Right cardiac atrium (tissue), 5 donors: ENCODE data around the gene GEMIN4. TPM values are rescaled to one million over a fixed set of nuclear protein-coding genes. Genes with fewer than 3 reads are reported as not detected.

Experiments used
- ATAC-seq, 2 donors: fragments of 200-7000 bp; cut with Tn5 transposase; one replicate each; pipeline versions ENCODE4 v1.8.0 to v1.9.1; 2020; ENCODE audit warnings: moderate library complexity in 2 of 2, mild to moderate bottlenecking in 1 of 2
- DNase-seq, 3 donors: peaks; one replicate each; pipeline ENCODE4 v3.0.0-alpha.2; 2020
- H3K27ac ChIP-seq: one replicate; pipeline ENCODE4 v1.5.1; 2013; ENCODE audit warnings: mild to moderate bottlenecking, low read length, control low read depth, moderate library complexity
- H3K27me3 ChIP-seq: one replicate; pipeline ENCODE4 v1.6.1; 2013; ENCODE audit not compliant: control insufficient read depth, insufficient read depth
- H3K4me1 ChIP-seq: one replicate; pipeline ENCODE4 v1.6.1; 2013; ENCODE audit warnings: low read length; ENCODE audit not compliant: control insufficient read depth, insufficient read depth
- H3K4me3 ChIP-seq: one replicate; pipeline ENCODE4 v1.5.1; 2013; ENCODE audit warnings: low read length, control low read depth
- H3K9me3 ChIP-seq: one replicate; pipeline ENCODE4 v1.6.1; 2013; ENCODE audit warnings: low read length; ENCODE audit not compliant: control insufficient read depth
- WGBS: extraction: QIAGEN DNeasy Blood & Tissue Kit; methylation state at CpG from one replicate; pipeline ENCODE4 v1.1.7; 2013; 5-methylcytosine and 5-hydroxymethylcytosine counted together
- intact Hi-C, 4 donors: fragments of 100-400 bp; cut with DNase I; formaldehyde crosslinking; loops; one replicate each; pipeline versions ENCODE4 v1.11.0 to v1.14.0; 2022 to 2023
- polyA plus RNA-seq: library from polyadenylated mRNA; stranded (reverse); fragments of 200-250 nt; gene quantifications from one replicate; pipeline ENCODE4 v1.2.3, GENCODE V29; 2013
- total RNA-seq, 4 donors: library from RNA; stranded (reverse); fragmentation: NEBNext Ultra II Directional; extraction: Animal tissue kit (Norgen Biotek cat#: 25700); gene quantifications; one replicate each; pipeline ENCODE4 v1.2.1, GENCODE V29; 2021
- donor health status: healthy with polysubstance abuse.
- donor health status: DM: no; HTN: yes; CAD: no.
- donor health status: DM: no; HTN: no; CAD: no.
- donor health status: DM: no; HTN: yes; CAD: no; lungs with severe emphysema.
- donor health status: DM: yes; HTN: yes; CAD: no.

Gene GEMIN4
- total and polyA plus RNA-seq, 5 donors: 5.6 to 15.7 (median 14.9) TPM

DNA sequence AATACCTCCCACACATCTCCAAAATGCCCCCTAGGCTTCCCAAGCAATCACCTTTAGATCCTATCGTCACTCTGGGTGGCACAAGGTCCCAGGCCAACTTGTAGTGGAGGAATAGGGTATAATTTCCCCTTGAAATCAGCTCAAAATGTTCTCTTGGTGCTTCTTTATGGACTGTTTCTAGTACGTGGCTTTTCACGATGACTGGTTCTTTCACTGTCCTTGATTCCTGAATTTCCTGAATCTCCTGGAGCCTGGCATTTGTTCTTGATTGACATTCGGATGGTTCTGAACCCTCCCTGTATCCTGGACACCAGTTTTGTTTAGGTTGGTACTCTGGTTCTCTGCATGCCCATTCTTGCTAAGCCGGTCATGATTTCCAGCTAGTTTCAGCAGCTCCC lies 30.5 kb downstream of the GEMIN4 start:
- Histone ChIP-seq H3K27ac (no peak overlapping the region), H3K9me3 (no peaks in the 10 kb centered on the region), H3K4me1 (no peaks in the 10 kb centered on the region), H3K4me3 (no peak overlapping the region), H3K27me3 (no peaks in the 10 kb centered on the region)
- WGBS: 79% methylated on average over 5 of the region's 5 CpGs
- intact Hi-C loops: no loop called here
- DNase-seq: no peak
- no peak for ATAC-seq

DNA sequence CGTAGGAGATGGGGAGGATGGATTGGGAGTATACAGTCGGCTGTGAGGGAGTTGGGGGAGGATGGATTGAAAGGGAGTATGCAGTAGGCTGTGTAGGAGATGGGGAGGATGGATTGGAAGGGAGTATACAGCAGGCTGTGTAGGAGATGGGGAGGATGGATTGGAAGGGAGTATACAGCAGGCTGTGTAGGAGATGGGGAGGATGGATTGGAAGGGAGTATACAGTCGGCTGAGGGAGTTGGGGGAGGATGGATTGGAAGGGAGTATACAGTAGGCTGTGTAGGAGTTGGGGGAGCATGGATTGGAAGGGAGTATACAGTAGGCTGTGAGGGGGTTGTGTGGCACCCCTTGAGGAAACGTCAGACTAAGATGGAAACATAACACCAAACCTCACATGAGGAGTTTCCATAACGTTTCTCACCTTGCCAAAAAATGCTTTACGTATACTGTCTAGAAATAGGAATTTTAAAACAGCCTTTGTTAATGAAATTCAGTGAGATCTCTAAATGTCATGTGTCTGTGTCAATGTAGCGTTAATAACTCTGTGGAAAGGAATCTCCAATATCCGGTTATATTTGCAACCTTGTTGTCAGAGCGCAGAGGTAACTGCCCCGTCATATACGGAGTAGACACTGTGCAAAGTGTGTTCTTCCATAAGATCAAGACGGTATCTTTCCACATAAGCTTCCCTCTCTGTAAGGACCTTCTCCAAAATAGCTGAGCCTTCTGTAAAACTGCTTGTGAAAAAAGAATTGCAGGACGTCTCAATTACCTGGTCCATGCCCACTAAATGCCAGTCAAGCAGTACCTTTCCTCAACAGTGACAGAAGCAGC lies 31.1 kb downstream of the GEMIN4 start:
- no peaks in the 10 kb centered on the region for H3K9me3 ChIP-seq
- no peaks in the 10 kb centered on the region for H3K4me1 ChIP-seq
- no peak for ATAC-seq
- H3K4me3 ChIP-seq: no peak overlapping the region
- 81% methylated on average over 13 of the region's 13 CpGs for whole genome bisulfite sequencing
- no peaks in the 10 kb centered on the region for H3K27me3 ChIP-seq
- intact Hi-C loops: no loop called here
- DNase-seq: no peak
- no peak overlapping the region for H3K27ac ChIP-seq

DNA sequence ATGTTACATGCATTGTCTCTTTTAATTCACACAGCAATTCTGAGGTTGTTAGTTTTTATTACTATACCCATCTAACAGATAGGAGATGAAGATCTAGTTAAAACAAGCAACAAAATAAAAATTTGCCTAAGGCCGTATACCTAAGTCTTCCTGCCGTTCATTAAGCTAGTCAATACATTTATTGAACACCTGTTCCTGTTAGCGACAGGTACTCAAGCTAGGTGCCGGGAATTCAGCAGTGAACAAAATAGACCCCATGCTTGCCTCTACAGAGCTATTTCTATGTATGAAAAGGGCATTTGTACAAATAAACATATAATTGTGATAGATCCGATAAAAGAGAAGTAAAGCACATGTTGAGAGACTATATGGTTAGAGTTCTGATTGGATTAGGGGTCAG lies 34.0 kb downstream of the GEMIN4 start:
- Histone ChIP-seq H3K27ac (no peak overlapping the region), H3K9me3 (no peaks in the 10 kb centered on the region), H3K27me3 (no peaks in the 10 kb centered on the region), H3K4me3 (no peak overlapping the region), H3K4me1 (no peaks in the 10 kb centered on the region)
- intact Hi-C loops: no loop called here
- WGBS: 92% methylated on average over 5 of the region's 5 CpGs
- DNase-seq (no peak), ATAC-seq (no peak)

DNA sequence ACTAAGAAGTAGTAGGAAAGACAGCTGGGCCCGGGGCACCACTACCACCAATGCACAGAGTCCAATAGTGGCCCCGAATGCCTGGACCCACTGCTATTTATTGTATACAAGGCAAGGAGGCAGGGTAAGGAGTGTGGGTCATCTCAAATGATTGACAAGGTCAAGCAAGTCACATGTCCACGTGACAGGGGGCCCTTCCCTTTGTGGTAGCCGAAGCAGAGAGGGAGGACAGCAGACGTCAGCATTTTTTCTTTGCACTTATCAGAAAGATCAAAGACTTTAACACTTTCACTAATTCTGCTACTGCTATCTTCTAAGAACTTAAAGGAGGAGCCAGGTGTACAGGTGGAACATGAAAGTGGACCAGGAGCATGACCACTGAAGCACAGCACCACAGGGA lies 43.9 kb downstream of the GEMIN4 start:
- Histone ChIP-seq H3K27me3 (no peaks in the 10 kb centered on the region), H3K9me3 (no peaks in the 10 kb centered on the region), H3K4me3 (no peak overlapping the region), H3K4me1 (peaks cover 2% of the 10 kb centered on the region), H3K27ac (no peak overlapping the region)
- ATAC-seq (no peak), DNase-seq (no peak)
- 71% methylated on average over 5 of the region's 5 CpGs for WGBS
- intact Hi-C loops: no loop called here

DNA sequence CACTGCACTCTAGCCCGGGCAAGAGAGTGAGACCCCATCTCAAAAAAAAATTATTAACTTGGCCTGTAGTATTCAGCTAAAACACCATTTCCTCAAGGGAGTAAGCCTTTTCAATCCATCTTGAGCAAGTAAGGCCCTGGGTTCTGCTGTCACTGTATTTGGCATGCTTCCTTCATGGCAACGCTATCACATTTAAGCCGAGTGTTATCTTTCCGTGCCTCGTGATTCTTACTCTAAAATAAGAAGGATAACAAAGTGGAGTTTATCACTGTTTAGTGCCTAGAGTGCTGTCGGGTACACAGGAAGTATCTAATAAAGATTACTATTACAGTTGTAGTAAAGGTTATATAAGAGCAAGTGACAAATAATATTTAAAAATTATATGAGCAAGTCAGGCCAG lies 46.2 kb downstream of the GEMIN4 start:
- no peak overlapping the region for H3K4me3 ChIP-seq
- H3K4me1 ChIP-seq: peaks cover 2% of the 10 kb centered on the region
- peak overlapping the region; percentile 9 for H3K27ac ChIP-seq
- no peaks in the 10 kb centered on the region for H3K9me3 ChIP-seq
- WGBS: 30% methylated on average over 6 of the region's 6 CpGs
- no peaks in the 10 kb centered on the region for H3K27me3 ChIP-seq
- DNase-seq: no peak
- ATAC-seq: peak; percentile 73 to 83
- intact Hi-C loops: no loop called here

DNA sequence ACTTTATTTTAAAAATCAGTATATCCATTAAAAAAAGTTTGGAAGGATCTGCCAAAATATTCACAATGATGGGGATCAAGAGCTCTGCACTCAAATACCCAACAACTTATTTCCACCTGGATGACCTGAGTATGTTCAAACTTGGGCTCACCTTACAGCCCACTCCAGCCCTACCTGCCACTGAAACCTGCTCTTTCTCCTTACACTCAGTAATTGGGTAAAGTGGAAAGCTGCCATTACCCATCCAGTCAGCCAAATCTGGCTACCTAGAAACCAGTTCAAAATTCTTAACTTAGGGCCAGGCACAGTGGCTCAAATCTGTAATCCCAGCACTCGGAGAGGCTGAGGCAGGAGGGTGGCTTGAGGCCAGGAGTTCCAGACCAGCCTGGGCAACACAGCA lies 47.1 kb downstream of the GEMIN4 start:
- ATAC-seq (no peak), DNase-seq (no peak)
- Histone ChIP-seq H3K4me1 (peaks cover 2% of the 10 kb centered on the region), H3K9me3 (no peaks in the 10 kb centered on the region), H3K4me3 (no peak overlapping the region), H3K27me3 (no peaks in the 10 kb centered on the region), H3K27ac (no peak overlapping the region)
- intact Hi-C loops: no loop called here
- 67% methylated on average over 1 of the region's 1 CpG for WGBS

DNA sequence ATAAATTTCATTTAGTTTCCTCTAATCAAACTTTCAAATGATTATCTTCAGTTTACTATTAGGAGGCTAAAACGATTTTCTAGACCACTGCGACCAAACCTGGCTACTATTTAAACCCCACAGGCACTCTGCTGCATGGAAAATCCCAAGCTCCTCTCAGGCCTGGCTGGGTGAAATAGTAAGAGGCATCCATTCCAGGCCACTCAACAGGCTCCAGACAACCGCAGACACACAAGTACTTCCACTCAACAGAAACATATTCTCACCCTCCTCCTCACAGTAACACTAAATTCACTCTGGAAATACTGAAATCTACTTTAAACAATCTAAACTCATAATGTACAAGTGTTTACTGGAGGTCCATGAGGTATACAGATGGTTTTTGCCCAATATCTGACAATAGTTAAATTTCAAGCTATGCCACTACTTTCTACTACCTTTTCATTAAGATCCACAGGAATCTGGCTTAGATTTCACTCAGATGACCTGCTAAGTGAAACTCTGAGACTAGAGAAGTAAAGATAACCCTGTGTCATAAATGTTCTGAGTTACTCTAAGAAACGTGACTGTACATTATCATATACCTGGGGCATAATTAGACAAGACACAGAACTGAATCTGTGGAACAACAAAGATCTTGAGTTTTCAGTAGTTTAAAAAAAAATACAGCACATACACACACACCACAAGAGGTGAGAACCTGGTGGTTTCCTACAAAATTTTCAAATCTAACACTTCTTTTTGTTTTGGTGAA lies 47.8 kb downstream of the GEMIN4 start:
- intact Hi-C loops: loop anchor here in 2 of 4 donors (5.0 kb wide), 1 partner anchor 292 kb away; a partner anchor contains a TSS
- WGBS: 66% methylated on average over 4 of the region's 4 CpGs

DNA sequence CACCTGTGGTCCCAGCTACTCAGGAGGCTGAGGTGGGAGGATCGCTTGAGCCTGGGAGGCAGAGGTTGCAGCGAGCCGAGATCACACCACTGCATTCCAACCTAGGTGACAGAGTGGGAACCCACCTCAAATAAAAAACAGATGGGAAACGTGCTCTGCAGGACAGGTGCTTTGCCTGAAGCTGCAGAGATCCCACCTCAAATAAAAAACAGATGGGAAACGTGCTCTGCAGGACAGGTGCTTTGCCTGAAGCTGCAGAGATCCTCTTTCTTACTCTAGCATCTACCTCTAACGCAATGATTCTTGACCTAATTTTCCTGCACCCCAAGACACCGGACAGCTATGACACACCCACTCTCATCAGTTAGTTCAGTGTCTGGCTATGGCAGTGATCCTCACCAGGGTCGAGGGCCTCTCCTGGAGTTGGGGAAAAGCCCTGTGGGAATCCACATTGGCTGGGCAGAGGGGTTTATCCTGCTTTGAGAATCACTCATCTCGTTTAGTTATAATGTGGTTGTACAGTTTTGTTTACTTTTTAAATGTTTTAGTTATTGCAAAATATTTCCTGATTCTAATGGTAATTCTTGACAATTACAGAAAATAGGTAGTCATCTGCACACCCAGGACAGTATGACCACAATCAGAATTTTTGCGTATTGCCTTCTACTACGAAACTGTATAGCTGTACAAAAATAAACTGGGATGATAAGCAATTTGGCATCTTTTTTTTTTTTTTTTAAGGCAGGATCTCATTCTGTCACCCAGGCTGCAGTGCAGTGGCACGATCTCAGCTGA lies 48.8 kb downstream of the GEMIN4 start:
- Histone ChIP-seq H3K27me3 (no peaks in the 10 kb centered on the region), H3K9me3 (no peaks in the 10 kb centered on the region), H3K27ac (no peak overlapping the region), H3K4me1 (peaks cover 2% of the 10 kb centered on the region), H3K4me3 (no peak overlapping the region)
- 77% methylated on average over 12 of the region's 12 CpGs for WGBS
- intact Hi-C loops: loop anchor here in 2 of 4 donors (5.0 kb wide), 1 partner anchor 291 kb away; a partner anchor contains a TSS
- DNase-seq (no peak), ATAC-seq (no peak)

More for the DNA sequence above, 47.8 kb downstream of the GEMIN4 start:
- ATAC-seq: peak; percentile 19 to 55
- no peak for DNase-seq
- no peak overlapping the region for H3K27ac ChIP-seq
- H3K4me3 ChIP-seq: no peak overlapping the region
- H3K27me3 ChIP-seq: no peaks in the 10 kb centered on the region
- no peaks in the 10 kb centered on the region for H3K9me3 ChIP-seq
- peaks cover 2% of the 10 kb centered on the region for H3K4me1 ChIP-seq

DNA sequence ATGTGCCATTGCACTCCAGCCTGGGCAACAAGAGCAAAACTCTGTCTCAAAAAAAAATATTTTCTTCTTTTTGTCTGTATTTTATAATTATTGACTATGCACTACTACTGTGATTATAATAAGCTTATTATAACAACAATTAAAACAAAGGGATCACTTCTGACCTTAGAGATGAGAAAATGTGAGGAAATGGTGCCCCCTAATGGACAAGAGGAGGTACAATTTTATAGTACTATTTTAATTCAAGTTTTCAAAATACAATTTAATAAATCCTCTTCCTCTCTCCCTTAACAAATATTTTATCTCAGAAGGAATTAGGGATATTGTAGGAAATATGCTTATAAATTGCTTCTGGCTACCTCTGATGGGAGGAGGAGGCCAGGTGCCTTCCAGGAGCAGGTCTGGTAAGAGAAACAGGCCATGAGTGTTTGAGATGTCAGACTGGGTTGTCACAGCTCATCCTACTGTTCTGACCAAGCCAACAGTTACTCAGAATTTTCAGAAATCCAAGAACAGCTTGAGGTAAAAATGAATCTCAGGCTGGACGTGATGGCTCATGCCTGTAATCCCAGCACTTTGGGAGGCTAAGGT lies 51.5 kb downstream of the GEMIN4 start:
- DNase-seq: no peak
- 67% methylated on average over 1 of the region's 1 CpG for WGBS
- H3K27ac ChIP-seq: no peak overlapping the region
- no peak for ATAC-seq
- H3K27me3 ChIP-seq: no peaks in the 10 kb centered on the region
- intact Hi-C loops: loop anchor here in 2 of 4 donors (5.0 kb wide), 1 partner anchor 288 kb away; a partner anchor contains a TSS
- no peaks in the 10 kb centered on the region for H3K9me3 ChIP-seq
- no peaks in the 10 kb centered on the region for H3K4me1 ChIP-seq
- no peak overlapping the region for H3K4me3 ChIP-seq

DNA sequence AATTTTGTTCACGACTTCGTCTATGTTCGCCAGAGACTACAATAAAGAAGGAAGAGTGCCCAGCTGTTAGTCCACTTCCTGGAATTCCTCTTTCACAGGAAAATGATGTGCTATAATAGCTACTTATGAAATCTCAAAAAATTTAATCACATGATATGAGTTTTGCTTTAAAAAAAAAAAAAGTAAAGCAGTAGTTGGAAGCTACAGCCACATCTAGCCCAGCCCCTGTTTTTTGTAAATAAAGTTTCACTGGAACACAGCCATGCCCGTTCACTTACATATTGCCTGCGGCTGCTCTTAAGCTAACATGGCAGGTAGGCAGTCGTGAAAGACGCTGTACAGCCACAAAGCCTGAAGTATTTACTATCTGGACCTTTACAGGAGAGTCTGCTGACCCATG lies 52.7 kb downstream of the GEMIN4 start:
- intact Hi-C loops: loop anchor here in 2 of 4 donors (5.0 kb wide), 1 partner anchor 287 kb away; a partner anchor contains a TSS
- WGBS: 64% methylated on average over 7 of the region's 7 CpGs
- ATAC-seq: no peak
- H3K27ac ChIP-seq: no peak overlapping the region
- H3K27me3 ChIP-seq: no peaks in the 10 kb centered on the region
- no peak overlapping the region for H3K4me3 ChIP-seq
- DNase-seq: no peak
- no peaks in the 10 kb centered on the region for H3K9me3 ChIP-seq
- H3K4me1 ChIP-seq: no peaks in the 10 kb centered on the region
